NCI-H526 (cell line): ENCODE data around the gene RAPGEF3.
A peak's percentile ranks its signal among the peaks of the same experiment; 100 is the strongest.

Experiments used
- DNase-seq, 2 experiments: peaks; one replicate each; lab custom pipeline; 2025; lab: John Stamatoyannopoulos, UW

The RAPGEF3 gene

DNA sequence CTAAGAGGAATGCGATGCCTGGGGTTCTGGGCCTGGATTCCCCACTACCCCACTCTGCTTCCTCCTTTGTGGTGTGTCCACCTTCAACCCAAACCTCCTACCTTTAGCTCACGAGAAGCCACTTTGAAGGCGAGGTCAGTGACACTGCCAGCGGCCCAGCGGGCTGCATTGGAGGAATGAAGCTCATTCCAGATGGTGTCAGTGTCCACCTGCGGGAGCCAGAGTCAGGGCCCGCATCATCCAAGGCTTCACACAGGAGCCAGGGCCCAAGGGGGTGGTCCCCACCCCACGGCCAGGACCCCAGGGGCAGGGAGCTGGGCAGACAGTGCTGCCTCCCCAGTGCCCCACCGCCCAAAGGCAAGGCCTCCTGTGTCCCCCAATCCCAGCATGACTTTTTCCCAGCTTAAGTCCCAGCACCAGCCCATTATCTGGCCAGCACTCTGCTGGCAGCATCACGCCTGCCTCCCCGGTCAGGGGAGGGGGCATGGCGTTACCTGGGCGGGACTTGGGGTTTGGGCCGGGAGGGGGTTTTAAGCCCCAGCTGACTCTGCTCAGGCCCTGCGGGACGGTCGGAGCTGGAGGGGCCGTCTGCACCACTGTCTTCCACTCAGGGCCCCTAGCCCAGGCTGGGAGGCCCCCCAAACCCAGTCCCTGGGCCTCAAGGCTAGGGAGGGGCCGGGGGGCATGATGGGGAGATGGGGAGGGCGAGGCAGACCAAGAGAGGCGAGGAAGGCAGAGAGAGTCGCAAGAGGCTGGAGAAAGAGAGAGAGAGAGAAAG, 31.2 kb upstream of the RAPGEF3 start:
- DNase-seq = no peak

GRCh38 chr12:47789141-47789540, 30.5 kb upstream of the RAPGEF3 start:
- DNase-seq = no peak

DNA sequence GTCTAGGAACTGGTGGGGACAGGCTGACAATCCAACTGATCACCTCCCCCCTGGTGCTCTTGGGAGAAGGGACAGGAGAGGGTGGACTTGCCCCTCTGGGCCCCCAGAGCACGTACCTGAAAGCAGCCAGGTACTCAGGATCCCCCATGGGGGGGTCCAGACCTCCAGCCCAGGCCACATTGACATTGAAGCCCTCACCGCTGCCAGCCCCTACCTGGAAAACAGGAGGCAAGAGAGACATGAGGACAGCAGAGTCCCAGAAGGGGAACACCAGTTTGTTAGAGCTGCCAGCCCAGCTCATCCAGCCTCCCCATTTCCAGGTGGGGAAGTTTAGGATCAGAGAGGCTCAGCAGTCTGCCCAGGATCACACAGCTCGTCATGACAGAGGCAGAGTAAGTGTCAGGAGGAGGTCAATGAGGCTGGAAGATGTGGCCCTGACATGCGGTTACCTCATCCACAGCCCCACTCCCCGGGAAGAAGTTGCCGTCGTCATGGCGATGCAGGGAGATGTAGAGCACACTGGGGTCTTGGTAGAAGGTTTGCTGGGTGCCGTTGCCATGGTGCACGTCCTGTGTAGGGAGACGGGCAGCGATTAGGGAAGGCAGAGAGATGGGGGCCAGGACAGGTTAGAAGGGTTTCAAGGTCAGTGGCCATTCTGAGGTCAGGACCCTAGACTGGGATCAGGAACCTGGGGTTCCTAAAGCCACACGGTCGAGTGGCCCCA, 29.1 kb upstream of the RAPGEF3 start:
- DNase-seq = no peak

- no peak for DNase-seq
These were observed 28.1 kb upstream of the RAPGEF3 start for GRCh38 chr12:47786662-47787280.

DNA sequence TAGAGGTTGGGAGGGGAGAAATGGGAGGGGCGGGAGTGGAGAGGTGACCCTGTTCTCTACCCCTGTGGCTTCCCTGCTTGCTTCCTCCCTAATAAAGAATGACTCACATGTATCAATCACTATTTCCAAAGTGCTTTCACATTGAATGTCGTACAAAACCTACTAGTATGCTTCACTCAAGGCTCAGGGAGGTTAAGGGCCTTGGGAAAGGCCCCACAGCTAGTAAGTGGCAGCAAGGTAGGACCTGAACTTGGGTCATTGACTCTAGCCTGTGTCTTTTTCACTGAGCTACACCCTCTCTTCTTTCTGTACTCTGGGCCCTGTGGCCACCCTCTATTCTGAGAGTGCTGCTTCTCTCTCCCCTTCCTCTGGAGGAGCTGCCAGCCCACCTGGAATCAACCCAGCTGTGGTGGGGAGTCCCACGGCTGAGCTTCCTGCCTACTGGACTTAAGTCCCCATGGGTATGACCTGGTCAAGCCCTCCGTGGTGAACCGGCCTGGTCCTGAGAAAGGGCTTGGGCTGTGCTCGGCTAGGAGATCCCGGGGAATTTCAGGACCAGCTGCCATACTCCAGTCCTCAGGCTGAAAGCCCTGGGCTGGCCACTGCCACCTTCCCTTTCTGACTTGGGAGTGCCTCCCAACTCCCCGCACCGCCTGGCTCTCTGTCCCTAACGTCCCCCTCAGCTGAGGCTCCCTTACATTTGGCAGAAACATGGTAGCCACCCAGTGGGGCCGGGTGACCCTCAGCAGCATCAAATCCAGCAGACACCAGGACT, 27.4 kb upstream of the RAPGEF3 start:
- no peak for DNase-seq

DNA sequence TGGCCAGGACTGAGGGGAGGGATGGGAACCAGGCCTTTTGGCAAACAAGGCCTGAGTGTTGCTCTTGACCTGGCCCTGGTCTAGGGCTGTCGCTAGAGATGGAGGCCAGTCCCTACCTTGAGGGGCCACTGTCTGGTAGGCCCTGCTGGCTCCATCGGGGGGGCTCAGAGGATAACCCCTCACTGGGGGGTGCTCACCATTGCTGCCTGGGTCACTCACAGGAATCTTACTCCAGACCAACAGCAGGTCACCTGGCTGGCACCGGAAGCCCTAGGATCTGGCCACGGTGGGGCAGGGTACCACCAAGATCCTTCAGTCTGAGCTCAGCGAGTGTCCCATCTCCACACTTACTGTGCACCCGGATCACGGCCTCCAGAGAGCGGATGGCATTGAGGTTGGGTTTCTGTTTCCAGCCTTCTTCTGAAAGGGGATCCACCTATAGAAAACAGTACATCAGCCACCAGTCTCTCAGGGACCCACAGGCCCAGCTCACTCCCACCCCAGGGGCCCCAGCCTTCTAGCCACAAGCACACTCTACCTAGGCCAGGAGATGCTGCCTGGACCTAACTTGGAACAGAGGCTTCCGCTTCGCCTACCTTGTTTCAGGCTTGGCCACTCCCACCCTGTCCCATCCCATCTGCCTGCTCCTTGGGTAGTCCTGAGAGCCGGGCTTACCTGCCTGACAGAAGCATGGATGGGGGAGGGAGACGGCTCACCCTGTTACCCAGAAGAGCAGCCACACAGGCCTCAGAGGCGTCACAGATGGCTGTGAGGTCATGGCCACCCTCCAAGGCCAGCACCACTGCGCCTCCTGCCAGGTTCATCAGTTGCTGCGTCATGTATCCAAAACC, 26.6 kb upstream of the RAPGEF3 start:
- no peak for DNase-seq

DNA sequence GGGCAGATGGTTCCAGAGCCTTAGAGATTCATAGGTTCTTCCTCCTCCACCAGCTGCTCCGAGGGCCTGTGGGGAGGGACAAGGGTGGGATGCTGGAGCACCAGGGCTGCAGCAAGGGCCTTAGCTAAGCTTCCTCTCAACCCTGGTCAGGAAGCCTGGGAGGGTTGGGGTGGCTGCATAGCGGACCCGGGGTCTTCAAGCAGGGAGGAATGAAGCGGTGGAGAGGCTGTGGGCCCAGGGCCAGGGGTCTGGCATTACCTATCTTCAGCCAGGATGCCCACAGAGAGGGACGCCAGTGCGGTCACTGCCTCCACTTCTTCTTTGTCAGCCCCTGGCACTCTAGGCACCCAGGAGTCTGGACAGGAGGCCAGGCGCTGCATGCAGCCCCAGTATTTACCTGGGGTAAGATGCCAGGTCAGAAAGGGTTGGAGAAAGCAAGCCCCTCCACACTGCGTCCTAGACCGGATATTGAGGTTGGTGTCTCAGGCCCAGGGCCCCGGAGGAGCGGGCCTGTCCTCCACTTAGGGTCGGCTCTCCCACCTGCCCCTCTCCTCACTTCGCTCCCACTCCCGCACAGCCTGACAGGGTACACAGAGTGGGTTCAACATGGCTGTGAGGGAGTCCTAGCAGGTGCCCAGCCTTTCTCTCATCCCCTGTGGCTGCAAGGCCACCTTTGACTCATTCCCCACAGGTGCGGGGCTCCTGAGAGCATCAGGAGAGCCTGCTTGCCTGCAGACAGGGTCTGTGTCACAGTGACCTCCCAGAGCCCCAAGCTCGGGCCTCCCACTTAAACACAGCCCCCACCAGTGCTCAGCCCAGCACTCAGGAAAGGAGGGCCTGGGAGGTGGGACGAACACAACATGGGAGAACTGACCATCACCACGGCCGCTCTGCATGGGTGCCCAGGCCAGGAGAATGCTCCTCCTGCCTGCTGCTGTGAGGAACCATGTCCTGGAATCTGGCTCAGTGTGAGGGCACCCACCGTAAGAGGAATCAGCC, 25.4 kb upstream of the RAPGEF3 start:
- DNase-seq = no peak

DNA sequence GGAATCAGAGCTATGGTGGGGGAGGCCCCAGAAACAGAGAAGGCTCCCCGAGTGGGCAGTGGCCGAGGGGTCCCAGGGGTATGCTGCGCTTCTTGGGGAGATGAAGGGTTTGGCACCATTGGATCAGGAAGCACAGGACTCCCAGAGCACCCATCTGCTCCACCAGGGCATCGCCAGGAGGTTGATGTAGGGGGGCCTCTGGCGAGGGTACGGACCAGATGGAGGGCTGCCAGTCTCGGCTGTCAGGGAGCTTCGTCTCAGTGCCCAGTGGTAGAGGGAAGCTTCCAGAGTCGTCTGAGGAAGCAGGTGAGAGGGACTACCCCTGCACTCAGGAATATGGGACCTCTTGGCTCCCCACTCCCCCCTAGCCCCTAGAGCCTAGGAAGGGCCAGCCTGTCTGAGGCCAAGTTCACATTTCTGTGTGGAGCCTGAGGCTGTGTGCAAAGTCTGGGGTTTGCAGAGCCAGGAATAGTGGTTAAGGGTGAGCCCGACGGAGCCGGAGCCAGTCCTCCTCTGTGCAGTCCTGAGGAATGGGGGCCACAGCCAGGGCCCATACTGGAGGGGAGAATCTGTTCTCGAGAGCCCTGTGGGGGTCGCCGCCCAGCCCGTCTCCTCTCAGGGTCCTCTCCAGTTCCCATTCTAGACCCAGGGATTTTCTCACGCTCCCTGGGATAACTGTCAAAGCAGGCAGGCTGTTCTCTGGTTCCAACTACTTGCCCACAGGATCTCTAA, 24.5 kb upstream of the RAPGEF3 start:
- DNase-seq = no peak

GRCh38 chr12:47782372-47782770, 23.7 kb upstream of the RAPGEF3 start:
- no peak for DNase-seq

GRCh38 chr12:47781479-47782371, 23.0 kb upstream of the RAPGEF3 start:
- peak; percentile 91 to 94 for DNase-seq

GRCh38 chr12:47779943-47780504, 21.3 kb upstream of the RAPGEF3 start:
- no peak for DNase-seq

GRCh38 chr12:47779301-47779942, 20.7 kb upstream of the RAPGEF3 start:
- DNase-seq = peak; percentile 77 to 88

GRCh38 chr12:47778881-47779280, 20.2 kb upstream of the RAPGEF3 start:
- DNase-seq = peak in 1 of 2 experiments; percentile 45

- no peak for DNase-seq
These were observed 19.3 kb upstream of the RAPGEF3 start for GRCh38 chr12:47777741-47778558.

- no peak for DNase-seq
These were observed 18.5 kb upstream of the RAPGEF3 start for GRCh38 chr12:47777151-47777550.

GRCh38 chr12:47776471-47777143, 17.9 kb upstream of the RAPGEF3 start:
- DNase-seq = no peak
